Thyroid gland (tissue), 4 donors: ENCODE results near the gene SETD2.

Experiments
- POLR2A ChIP-seq, 2 donors: fragments of 450-650 bp; IDR thresholded peaks; one replicate each; pipeline ENCODE4 v1.6.1; 2017; ENCODE audit warnings: antibody characterized with exemption in 2 of 2, mild to moderate bottlenecking in 2 of 2, moderate library complexity in 1 of 2
- TF ChIP-seq, protein P1 (sequence below), 6 experiments: fragments of 200-600 bp in 3 of 6; fragments of 450-650 bp in 3 of 6; sonication (generic) in 3 of 6; IDR thresholded peaks; one replicate each; pipeline ENCODE4 v1.5.1; 2016 to 2019; ENCODE audit warnings: antibody characterized with exemption in 6 of 6, mild to moderate bottlenecking in 2 of 6, inconsistent platforms in 1 of 6, moderate library complexity in 1 of 6

DNA sequence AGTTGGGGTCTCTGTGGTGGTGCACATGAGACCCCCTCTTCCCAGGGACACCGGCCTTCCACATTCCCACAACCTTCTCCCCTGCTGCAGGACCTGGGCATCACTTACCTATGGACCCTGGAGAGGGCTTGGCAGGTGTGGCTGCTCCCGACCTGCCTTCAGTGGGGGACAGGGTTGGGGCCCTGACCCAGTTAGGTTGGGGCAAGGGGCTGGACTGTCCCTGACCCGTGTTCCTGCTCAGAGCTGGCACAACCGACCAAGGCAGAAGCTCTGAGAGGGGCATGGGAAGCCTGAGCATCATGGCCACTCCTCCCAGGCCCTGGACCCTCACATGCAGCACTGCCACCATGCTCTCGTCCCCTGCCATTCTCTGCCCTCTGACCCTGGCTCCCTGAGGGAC lies 178.3 kb downstream of the SETD2 start:
- TF ChIP-seq POLR2A (IDR thresholded peaks at IDR 0.05): no peak
- TF ChIP-seq, protein P1, sequence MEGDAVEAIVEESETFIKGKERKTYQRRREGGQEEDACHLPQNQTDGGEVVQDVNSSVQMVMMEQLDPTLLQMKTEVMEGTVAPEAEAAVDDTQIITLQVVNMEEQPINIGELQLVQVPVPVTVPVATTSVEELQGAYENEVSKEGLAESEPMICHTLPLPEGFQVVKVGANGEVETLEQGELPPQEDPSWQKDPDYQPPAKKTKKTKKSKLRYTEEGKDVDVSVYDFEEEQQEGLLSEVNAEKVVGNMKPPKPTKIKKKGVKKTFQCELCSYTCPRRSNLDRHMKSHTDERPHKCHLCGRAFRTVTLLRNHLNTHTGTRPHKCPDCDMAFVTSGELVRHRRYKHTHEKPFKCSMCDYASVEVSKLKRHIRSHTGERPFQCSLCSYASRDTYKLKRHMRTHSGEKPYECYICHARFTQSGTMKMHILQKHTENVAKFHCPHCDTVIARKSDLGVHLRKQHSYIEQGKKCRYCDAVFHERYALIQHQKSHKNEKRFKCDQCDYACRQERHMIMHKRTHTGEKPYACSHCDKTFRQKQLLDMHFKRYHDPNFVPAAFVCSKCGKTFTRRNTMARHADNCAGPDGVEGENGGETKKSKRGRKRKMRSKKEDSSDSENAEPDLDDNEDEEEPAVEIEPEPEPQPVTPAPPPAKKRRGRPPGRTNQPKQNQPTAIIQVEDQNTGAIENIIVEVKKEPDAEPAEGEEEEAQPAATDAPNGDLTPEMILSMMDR (IDR thresholded peaks at IDR 0.05): no peak
